Activated naive CD4-positive, alpha-beta T cell treated with Interleukin-2 at 50 U/mL for 16 hours (primary cell): ENCODE data around the gene GMCL1.
"Not testable (repeated sequence)": the region's sequence is repeated elsewhere in the genome, so short reads cannot be mapped to it uniquely, and the experiment has no call there.

Experiments
- DNase-seq: peaks from one replicate; pipeline ENCODE4 v3.0.0-alpha.2; 2020

The GMCL1 gene

GRCh38 chr2:69829256-69830044 lies at the start of gene GMCL1:
TSS of gene GMCL1 (plus strand) at chr2:69829660. CDS start at chr2:69829893, 233 bp downstream.
- DNase-seq, result peak; percentile 99

DNA sequence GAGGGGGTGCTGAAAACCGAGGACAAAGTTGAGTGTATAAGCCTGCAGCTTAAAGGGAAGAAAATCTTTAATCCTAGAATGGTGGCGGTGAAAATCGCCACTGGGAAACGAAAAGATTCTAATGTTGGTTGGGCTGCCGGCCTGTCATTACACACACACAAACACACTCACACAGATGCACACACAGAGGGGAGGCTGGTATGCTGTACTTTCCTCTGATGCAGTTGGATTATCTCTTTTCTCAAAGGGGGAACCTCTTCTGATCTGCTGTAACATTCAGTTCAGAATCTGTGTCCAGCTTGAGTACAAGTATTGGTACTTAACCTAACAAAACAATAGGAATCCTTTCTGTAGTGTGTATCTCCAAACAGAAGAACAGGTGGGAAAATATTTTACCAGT lies 48.5 kb upstream of the GMCL1 start:
- DNase-seq, result no peak

GRCh38 chr2:69781321-69782248 lies 47.9 kb upstream of the GMCL1 start:
- no peak for DNase-seq

DNA sequence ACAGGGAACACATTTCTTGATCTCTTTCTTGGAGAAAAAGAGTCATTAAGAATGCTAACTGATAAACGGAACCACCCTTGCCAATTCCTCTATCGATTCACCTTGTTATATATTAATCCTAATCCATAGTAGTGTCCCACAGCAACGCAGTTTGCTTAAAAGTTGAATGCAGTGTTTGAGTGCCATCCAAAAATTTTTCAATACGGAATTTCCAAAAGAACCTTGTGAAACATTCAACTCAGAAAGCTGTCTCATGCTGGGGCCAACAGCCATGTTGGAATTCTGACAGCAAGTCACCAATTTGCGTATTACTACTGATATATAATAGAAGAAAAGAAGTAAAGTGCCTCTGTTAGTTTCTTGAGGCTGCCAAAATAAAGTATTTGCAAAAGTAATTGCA lies 45.2 kb upstream of the GMCL1 start:
- DNase-seq, result no peak

DNA sequence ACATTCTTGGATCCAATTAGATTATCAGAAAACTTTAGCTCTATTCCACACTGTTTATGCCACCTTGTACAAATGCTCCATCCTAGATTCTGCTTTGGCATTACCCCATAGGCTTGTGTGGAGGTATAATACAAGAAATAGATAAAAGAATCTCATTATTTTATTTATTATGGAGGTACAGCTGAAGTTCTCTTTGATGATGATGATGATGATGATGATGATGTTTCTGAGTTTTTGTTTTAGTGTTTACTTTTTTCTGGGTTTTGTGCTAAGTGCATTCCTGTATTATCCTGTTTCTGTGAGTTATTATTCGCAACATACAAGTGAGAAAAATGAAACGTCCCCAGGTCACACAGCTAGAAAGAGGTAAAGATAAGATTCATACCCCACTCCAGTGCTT lies 44.1 kb upstream of the GMCL1 start:
- DNase-seq, result no peak

GRCh38 chr2:69786052-69786560 lies 43.4 kb upstream of the GMCL1 start:
- no peak for DNase-seq

GRCh38 chr2:69789175-69789721 lies 40.2 kb upstream of the GMCL1 start:
- DNase-seq, result no peak

DNA sequence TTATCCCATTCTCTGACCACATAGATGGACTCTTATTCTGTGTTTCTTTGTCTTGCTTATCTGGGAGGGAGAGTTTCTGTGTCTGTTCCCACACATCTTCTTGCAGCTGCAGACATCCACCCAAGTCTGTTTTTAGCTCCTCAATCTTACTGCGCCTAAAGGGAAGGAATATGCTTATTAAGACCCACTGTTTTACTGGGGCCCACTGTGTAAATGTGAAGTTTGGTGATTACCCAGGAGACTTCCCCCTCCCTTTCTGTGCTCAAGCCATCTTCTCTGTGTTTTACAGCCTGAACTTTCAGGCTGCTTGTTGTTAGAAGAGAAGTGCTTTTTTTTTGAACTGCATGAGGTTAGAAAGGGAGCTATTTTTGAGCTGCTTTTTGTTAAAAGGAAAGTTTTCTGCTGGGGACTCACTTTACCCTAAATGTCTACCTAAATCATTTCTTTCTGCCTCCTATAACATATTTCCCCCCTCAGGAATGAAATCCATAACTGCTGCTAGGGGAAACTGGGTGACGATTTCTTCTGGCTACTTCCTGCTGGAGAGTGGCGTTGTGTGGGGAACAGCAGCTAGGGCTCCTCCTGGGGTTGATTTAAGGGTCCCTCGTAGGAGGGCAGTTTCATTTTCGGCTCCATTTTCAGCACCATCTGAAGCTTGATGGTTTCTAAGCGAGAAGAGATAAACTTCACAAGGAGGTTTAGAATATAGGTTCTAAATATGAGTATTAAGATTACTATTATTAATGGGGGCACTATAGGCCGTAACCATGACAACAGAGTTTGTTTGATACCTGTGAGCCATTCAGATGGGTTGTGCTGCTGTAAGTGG lies 39.5 kb upstream of the GMCL1 start:
- DNase-seq, result no peak

GRCh38 chr2:69790601-69790959 lies 38.9 kb upstream of the GMCL1 start:
- no peak for DNase-seq

- DNase-seq, result no peak
These were observed 38.4 kb upstream of the GMCL1 start for GRCh38 chr2:69791045-69791444.

DNA sequence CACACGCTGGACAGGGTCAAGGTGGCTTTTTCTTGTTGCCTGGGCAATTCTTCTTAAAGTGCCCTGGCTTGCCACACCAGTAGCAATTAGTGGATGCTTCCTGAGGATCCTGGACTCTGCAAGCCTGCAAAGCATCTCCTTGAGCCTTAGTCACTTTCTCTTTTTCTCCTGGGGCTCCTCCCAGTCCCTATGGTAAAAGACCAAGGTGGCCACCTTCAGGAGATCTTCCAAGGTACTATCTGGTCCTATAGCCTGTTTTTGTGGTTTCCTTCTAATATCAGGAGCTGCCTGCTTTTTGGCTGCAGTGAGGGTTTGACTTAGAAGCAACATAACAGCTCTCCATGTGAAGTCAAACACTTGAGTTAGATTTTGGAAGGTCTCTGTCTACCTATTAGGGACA lies 33.3 kb upstream of the GMCL1 start:
- DNase-seq, result no peak

DNA sequence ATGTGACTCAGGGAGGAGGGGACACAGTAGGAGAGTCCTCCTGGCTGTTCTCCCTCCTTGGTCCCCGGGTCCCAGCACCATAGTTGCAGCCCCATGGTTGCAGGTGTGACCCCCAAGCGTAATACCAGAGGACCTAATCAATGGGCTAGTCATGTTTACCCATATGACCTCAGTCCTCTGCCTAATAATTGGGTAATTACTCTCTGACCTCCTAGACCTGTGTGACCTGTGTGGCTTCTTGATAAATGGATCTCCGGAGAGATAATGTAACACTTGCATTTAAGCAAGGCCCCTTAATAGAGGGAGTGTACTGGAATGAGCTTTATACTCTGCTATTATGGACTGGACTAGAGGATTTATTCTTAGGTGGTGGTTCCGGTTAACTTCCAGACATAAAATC lies 32.2 kb upstream of the GMCL1 start:
- no peak for DNase-seq

- DNase-seq, result no peak
These were observed 31.6 kb upstream of the GMCL1 start for GRCh38 chr2:69797836-69798289.

DNA sequence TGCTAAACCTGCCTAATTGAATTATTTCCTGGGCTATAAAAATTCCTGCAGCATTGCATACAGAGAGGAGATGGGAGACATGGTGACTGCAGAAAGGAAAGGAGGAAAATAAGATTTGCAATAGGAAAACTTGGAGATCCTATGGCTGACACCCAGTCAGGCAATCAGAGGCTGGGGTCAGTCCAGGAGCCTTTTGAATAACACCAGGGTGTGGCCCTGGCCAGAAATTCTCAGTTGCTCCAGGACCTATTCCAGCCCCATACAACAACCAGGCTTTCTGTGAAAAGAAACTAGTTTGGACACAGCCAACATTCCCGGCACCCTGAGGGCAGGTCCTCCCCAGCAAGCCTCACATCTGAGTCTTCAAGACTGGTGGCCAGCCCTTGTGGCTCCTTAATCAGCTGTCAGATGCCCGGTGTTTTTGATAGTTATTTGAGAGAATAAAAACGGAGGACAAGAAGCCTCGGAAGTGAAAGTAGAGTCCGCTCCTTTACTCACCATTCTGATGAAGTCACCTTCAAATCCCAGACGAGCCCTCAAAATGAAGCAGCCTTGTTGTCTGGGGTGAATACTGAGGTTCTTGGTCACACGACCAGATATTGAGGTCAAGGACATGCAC lies 31.1 kb upstream of the GMCL1 start:
- no peak for DNase-seq

DNA sequence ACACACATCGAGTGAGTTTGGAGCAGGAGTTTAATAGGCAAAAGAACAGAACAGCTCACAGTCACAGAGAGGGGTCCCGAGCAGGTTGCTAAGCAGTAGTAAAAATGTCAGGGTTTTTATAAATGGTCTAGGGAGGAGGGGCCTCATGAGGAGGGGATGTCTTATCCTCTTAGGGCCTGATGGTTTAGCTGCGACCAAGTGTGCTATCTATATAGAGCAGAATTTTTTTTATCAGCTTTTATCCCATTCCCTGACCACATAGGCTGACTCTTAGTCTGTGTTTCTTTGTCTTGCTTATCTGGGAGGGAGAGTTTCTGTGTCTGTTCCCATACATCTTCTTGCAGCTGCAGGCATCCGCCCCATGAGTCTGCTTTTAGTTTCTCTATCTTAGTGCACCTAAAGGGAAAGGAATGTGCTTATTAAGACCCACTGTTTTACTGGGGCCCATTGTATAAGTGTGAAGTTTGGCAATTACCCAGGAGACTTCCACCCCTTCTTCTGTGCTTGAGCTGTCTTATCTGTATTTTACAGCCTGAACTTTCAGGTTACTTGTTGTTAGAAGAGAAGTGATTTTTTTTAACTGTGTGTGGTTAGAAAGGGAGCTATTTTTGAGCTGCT lies 30.4 kb upstream of the GMCL1 start:
- no peak for DNase-seq

DNA sequence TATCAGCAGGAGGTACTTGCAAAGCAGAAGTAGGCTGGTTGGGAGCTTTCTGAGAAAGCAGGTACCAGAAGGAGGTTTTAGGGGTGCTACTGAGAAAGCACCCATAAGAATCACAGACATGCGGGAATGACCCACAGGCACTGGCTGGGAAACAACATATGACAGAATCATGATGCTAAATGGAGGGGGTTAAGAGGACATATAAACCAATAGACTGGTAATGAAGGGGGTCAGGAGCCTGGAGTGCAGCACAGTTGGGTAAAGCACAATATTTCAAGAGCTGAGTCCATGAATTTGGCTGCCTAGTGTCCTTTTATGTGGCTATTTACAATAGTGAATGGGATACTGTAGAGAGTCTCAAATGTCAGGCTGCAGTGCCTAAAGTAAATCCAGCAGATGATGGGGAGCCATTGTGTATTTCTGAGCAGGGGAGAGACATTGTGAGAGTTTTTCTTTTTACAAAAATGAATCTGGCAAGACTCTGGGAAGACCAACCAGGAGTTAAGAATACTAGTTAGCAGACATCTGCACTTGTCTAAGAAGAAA lies 27.6 kb upstream of the GMCL1 start:
- DNase-seq, result no peak

GRCh38 chr2:69802781-69803367 lies 26.6 kb upstream of the GMCL1 start:
- not testable (repeated sequence) for DNase-seq

GRCh38 chr2:69804416-69804815 lies 25.0 kb upstream of the GMCL1 start:
- no peak for DNase-seq

DNA sequence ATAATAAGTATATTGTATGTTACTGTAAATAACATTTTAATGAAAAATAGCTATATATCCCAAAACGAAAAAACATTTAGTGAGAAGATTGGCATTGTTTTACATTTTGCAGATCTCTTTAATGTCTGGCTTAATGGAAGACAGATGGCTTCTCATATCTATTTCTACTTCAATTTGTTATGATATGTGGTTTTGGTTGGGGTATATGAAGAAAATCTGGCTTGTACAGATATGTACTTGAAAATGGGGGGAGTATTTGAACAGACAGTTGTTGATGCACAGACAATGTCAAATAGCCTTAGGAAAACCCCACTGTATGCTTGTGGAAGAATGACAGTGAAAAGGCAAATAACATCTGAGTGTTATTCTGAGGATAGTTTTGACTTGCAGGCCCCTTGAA lies 23.6 kb upstream of the GMCL1 start:
- DNase-seq, result no peak

GRCh38 chr2:69807821-69808540 lies 21.5 kb upstream of the GMCL1 start:
- DNase-seq, result no peak
